Breast epithelium (tissue), 4 donors: ENCODE data around the gene WFDC8. TPM values are rescaled to one million over a fixed set of nuclear protein-coding genes. Genes with fewer than 3 reads are reported as not detected.

Source experiments
- DNase-seq, 2 donors: peaks; one replicate each; pipeline ENCODE4 v3.0.0-alpha.2; 2019; ENCODE audit warnings: low spot score in 2 of 2
- H3K27ac ChIP-seq, 2 donors: fragments of 200-600 bp; sonication (generic) in 1 of 2; one replicate each; pipeline ENCODE4 v1.5.1; 2016 to 2019; ENCODE audit warnings: mild to moderate bottlenecking in 1 of 2
- H3K27me3 ChIP-seq, 2 donors: fragments of 200-600 bp; sonication (generic) in 1 of 2; one replicate each; pipeline versions ENCODE4 v1.5.1 to v1.6.0; 2017 to 2019; ENCODE audit warnings: control low read depth in 1 of 2, mild to moderate bottlenecking in 1 of 2
- H3K36me3 ChIP-seq: fragments of 200-600 bp; one replicate; pipeline ENCODE4 v1.5.1; 2019
- H3K4me1 ChIP-seq, 2 donors: fragments of 200-600 bp; sonication (generic); one replicate each; pipeline ENCODE4 v1.5.1; 2016 to 2019; ENCODE audit warnings: control low read depth in 1 of 2
- H3K4me3 ChIP-seq, 3 donors: fragments of 200-600 bp; sonication (generic); 1 replicate in 2 of 3; 2 replicates in 1 of 3; pipeline ENCODE4 v1.5.1; 2016 to 2019; ENCODE audit warnings: mild to moderate bottlenecking in 3 of 3, moderate library complexity in 2 of 3
- H3K9me3 ChIP-seq, 2 donors: fragments of 200-600 bp; sonication (generic) in 1 of 2; one replicate each; pipeline ENCODE4 v1.5.1; 2016 to 2019; ENCODE audit warnings: control low read depth in 1 of 2
- POLR2A ChIP-seq: fragments of 450-650 bp; IDR thresholded peaks from one replicate; pipeline ENCODE4 v1.6.1; 2016; ENCODE audit warnings: antibody characterized with exemption, mild to moderate bottlenecking, moderate library complexity
- POLR2AphosphoS5 ChIP-seq, 3 donors: sonication (generic); formaldehyde crosslinking; IDR thresholded peaks; one replicate each; pipeline ENCODE4 v1.6.1; 2017; ENCODE audit warnings: antibody characterized with exemption in 3 of 3
- intact Hi-C: fragments of 100-400 bp; cut with DNase I; formaldehyde crosslinking; loops from one replicate; pipeline ENCODE4 v1.15.1; 2023; ENCODE audit warnings: low total_unique reads
- total RNA-seq, 3 donors: library from RNA; depleted of rRNA; stranded (reverse); fragments of >200 nt; gene quantifications; one replicate each; pipeline ENCODE4 v1.1.0, GENCODE V29; 2016
- TF ChIP-seq, protein P1 (sequence below), 3 donors: fragments of 450-650 bp; IDR thresholded peaks; one replicate each; pipeline ENCODE4 v1.5.1; 2016 to 2017; ENCODE audit warnings: antibody characterized with exemption in 3 of 3, mild to moderate bottlenecking in 3 of 3, moderate library complexity in 3 of 3

WFDC8 gene
- total RNA-seq, 3 donors from 2014 or later = not detected

DNA sequence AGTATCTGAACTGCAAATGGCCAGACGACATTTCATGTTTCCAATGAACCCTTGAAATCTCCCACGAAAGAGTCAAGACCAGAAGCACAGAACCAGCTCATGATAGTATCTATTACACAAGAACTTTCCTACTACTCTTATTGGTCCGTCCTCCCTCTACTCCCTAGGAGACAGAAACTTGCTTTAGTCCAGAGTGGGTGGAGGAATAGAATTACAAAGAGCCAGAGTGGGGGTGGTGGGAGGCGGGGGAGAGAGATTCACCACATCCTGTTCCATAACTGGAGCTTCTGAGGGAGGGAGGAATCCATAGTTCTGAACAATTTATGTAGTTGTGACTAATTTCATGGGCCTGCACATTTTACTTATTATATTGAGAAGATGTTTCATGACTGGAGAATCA is 32.0 kb upstream of the WFDC8 start:
- Histone ChIP-seq H3K36me3 (no peaks in the 10 kb centered on the region), H3K27me3 (no peaks in the 10 kb centered on the region), H3K27ac (no peak overlapping the region), H3K9me3 (no peaks in the 10 kb centered on the region), H3K4me3 (no peak overlapping the region), H3K4me1 (no peaks in the 10 kb centered on the region)
- DNase-seq = no peak
- intact Hi-C loops = no loop called here
- TF ChIP-seq POLR2AphosphoS5 (IDR thresholded peaks at IDR 0.05) = no peak
- TF ChIP-seq, protein P1, sequence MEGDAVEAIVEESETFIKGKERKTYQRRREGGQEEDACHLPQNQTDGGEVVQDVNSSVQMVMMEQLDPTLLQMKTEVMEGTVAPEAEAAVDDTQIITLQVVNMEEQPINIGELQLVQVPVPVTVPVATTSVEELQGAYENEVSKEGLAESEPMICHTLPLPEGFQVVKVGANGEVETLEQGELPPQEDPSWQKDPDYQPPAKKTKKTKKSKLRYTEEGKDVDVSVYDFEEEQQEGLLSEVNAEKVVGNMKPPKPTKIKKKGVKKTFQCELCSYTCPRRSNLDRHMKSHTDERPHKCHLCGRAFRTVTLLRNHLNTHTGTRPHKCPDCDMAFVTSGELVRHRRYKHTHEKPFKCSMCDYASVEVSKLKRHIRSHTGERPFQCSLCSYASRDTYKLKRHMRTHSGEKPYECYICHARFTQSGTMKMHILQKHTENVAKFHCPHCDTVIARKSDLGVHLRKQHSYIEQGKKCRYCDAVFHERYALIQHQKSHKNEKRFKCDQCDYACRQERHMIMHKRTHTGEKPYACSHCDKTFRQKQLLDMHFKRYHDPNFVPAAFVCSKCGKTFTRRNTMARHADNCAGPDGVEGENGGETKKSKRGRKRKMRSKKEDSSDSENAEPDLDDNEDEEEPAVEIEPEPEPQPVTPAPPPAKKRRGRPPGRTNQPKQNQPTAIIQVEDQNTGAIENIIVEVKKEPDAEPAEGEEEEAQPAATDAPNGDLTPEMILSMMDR (IDR thresholded peaks at IDR 0.05) = no peak
- TF ChIP-seq POLR2A = no peak

DNA sequence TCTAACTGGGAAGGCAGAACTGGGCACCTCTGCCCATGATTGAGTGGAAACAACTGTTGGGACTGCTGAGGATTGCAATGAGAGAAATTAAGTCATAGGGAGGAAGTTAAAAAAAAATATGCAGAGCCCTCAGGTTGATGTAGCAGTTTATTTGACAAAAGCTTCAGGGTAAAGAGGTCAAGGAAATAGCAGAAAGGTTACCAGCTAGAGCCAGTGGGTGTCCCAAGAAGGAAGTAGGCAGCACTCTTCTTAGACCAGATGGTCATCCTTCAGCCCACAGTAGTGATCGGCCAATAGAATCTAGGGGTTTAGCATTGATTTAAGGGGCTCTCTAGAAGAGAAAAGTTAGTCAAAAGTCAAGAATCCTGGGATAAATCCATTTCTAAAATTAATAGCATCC is 28.7 kb upstream of the WFDC8 start:
- DNase-seq = no peak
- Histone ChIP-seq H3K4me1 (no peaks in the 10 kb centered on the region), H3K4me3 (no peak overlapping the region), H3K36me3 (no peaks in the 10 kb centered on the region), H3K27ac (no peak overlapping the region), H3K27me3 (no peaks in the 10 kb centered on the region), H3K9me3 (no peaks in the 10 kb centered on the region)
- TF ChIP-seq POLR2AphosphoS5 (IDR thresholded peaks at IDR 0.05) (no peak), POLR2A (no peak)
- TF ChIP-seq, protein P1 (IDR thresholded peaks at IDR 0.05) = no peak
- intact Hi-C loops = no loop called here

- no peak overlapping the region for H3K27ac ChIP-seq
- DNase-seq = no peak
- H3K36me3 ChIP-seq = no peaks in the 10 kb centered on the region
- H3K27me3 ChIP-seq = no peaks in the 10 kb centered on the region
- peaks cover 0 to 5% of the 10 kb centered on the region in 2 donors for H3K9me3 ChIP-seq
- intact Hi-C loops = no loop called here
- TF ChIP-seq, protein P1 (IDR thresholded peaks at IDR 0.05) = no peak
- TF ChIP-seq POLR2A (no peak), POLR2AphosphoS5 (IDR thresholded peaks at IDR 0.05) (no peak)
- no peaks in the 10 kb centered on the region for H3K4me1 ChIP-seq
- no peak overlapping the region for H3K4me3 ChIP-seq
These were observed 16.2 kb upstream of the WFDC8 start for GRCh38 chr20:45595235-45595634.

GRCh38 chr20:45593498-45593897 is 14.4 kb upstream of the WFDC8 start:
- intact Hi-C loops = no loop called here
- TF ChIP-seq POLR2AphosphoS5 (IDR thresholded peaks at IDR 0.05) = no peak
- Histone ChIP-seq H3K27ac (no peak overlapping the region), H3K9me3 (peaks cover 0 to 5% of the 10 kb centered on the region in 2 donors), H3K4me1 (no peaks in the 10 kb centered on the region), H3K36me3 (no peaks in the 10 kb centered on the region), H3K4me3 (no peak overlapping the region), H3K27me3 (no peaks in the 10 kb centered on the region)
- no peak for DNase-seq

GRCh38 chr20:45592574-45593189 is 13.6 kb upstream of the WFDC8 start:
- intact Hi-C loops = no loop called here
- H3K36me3 ChIP-seq = no peaks in the 10 kb centered on the region
- no peak overlapping the region for H3K4me3 ChIP-seq
- H3K27me3 ChIP-seq = no peaks in the 10 kb centered on the region
- H3K9me3 ChIP-seq = peaks cover 0 to 5% of the 10 kb centered on the region in 2 donors
- TF ChIP-seq, protein P1 (IDR thresholded peaks at IDR 0.05) = peak in 2 of 3 donors; percentile 29 to 38
- TF ChIP-seq POLR2AphosphoS5 (IDR thresholded peaks at IDR 0.05) = no peak
- H3K27ac ChIP-seq = no peak overlapping the region
- H3K4me1 ChIP-seq = no peaks in the 10 kb centered on the region
- DNase-seq = no peak
